Measurements from ENCODE around the gene KRTAP9-9.

GRCh38 chr17:41287050-41287449 is 31.9 kb downstream of the KRTAP9-9 start:
- no peak for TF ChIP-seq SUZ12 (IDR thresholded peaks at IDR 0.05)
- no peak for TF ChIP-seq TARDBP (IDR thresholded peaks at IDR 0.05)
- TF ChIP-seq BHLHE40 (IDR thresholded peaks at IDR 0.05; ENCODE audit: borderline replicate concordance): no peak
- no peak for TF ChIP-seq ELF4 (IDR thresholded peaks at IDR 0.05)
- TF ChIP-seq CTBP1 (IDR thresholded peaks at IDR 0.05; ENCODE audit: borderline replicate concordance): no peak
- no peak for TF ChIP-seq FOXA1 (IDR thresholded peaks at IDR 0.05)
- no peak for TF ChIP-seq SP1 (IDR thresholded peaks at IDR 0.05)
- no peak for TF ChIP-seq FOXK2 (IDR thresholded peaks at IDR 0.05)
- TF ChIP-seq HDGF (IDR thresholded peaks at IDR 0.05; ENCODE audit: borderline replicate concordance): no peak
- no peak for TF ChIP-seq FOXM1 (IDR thresholded peaks at IDR 0.05; ENCODE audit: borderline replicate concordance)
- no peak for TF ChIP-seq NFRKB (IDR thresholded peaks at IDR 0.05)
- TF ChIP-seq PKNOX1 (IDR thresholded peaks at IDR 0.05): no peak
- no peak for TF ChIP-seq ARNT (IDR thresholded peaks at IDR 0.05)
- TF ChIP-seq ZNF384 (IDR thresholded peaks at IDR 0.05): no peak

All from HEK293T (cell line).